Stimulated activated CD8-positive, alpha-beta memory T cell treated with anti-CD3 and anti-CD28 coated beads, Interleukin-7, amount 100 ng/mL, for 1 hour (primary cell): ENCODE data around the gene TSHZ1.
"Not testable (repeated sequence)": the region's sequence is repeated elsewhere in the genome, so short reads cannot be mapped to it uniquely, and the experiment has no call there.

Source experiments
- DNase-seq, 2 donors: peaks; one replicate each; pipeline ENCODE4 v3.0.0-alpha.2; 2020; ENCODE audit warnings: low read depth in 2 of 2

The TSHZ1 gene

DNA sequence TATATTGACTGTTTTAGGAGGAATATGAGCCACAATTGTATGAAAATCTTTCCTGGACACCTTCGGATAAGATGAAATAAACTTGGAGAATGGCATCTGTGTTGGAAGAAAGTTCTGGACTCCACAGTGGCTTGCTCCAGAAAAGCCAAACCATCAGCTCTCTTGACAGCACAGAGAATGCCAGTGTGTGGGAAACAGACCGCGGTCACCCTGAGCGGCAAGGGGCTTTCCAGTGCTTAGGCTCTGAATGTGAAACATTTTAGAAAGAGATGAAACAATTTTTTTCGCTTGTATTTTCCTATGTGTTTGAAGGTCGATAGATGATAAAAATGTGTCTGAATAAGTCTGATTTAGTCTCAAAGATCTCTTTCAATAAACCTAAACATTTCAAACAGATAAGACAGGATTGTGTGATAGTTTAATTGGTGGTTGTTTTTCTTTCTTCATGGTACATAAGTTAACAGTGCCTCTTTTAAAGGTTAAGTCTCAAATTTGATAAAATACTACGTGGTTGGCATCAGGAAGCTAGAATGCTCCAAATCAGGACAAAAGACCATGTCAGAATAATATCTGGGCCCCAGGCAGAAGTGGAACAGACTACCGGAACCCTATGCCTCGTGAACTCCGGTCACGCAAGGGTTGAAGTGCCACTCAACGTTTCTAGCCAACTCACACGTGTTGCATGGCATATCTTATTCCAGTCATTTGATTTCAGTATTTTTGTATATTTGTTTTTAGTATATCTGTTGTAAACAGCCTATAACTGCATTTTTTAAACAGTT, 30.6 kb upstream of the TSHZ1 start:
- no peak for DNase-seq

DNA sequence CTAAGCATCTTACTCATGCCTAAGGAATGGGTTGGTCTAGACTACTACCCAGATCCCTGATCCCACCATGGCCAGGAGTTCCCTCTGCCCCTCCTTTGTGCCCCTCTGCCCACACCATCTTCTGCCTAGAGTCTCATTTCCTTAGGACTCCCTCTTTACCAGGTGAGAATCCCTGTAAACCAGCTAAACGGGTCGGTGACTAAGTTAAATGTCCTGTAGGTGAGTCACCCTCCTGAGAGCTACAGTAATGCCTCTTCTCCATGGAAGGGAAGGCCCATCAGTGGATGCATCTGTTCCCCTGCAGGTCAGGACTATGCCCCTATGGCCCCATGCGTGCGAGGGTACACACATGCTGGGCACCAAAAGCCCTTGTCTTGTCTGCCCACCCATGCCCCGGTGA, 27.1 kb upstream of the TSHZ1 start:
- DNase-seq, result no peak

GRCh38 chr18:75183973-75184493, 26.6 kb upstream of the TSHZ1 start:
- DNase-seq, result no peak

DNA sequence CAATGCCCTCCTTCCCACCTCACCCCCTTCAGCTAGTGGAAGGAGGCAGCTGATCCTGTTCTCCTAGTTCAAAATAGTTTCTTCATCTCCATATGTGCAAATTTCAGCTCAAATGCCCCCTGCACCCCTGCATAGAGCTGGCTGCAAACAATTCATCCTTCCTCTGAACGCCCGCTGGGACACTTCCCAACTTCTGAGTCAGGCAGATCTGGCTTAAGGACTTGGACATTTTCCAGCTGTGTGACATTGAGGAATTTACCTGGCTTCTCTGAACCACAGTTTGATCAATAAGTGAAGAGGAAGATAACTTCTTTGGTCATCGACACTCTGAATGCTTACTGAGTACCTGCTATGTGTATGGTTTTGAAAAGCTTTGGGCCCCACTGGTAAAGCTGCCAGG, 25.1 kb upstream of the TSHZ1 start:
- DNase-seq, result no peak

DNA sequence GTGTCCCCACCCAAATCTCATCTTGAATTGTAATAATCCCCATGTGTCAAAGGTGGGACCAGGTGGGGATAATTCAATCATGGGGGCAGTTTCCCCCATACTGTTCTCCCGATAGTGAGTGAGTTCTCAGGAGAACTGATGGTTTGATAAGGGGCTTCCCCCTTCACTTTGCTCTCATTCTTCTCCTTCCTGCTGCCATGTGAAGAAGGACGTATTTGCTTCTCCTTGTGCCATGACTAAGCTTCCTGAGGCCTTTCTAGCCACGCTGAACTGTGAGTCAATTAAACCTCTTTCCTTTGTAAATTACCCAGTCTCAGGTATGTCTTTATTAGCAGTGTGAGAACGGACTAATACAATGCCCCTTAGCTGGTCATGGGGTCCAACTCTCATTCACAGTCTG, 22.9 kb upstream of the TSHZ1 start:
- not testable (repeated sequence) for DNase-seq

GRCh38 chr18:75189696-75190095, 20.9 kb upstream of the TSHZ1 start:
- DNase-seq, result no peak

- no peak for DNase-seq
Observed at GRCh38 chr18:75192899-75193298, 17.7 kb upstream of the TSHZ1 start.

- DNase-seq, result no peak
Observed at GRCh38 chr18:75198036-75198435, 12.6 kb upstream of the TSHZ1 start.

- DNase-seq, result no peak
Observed at GRCh38 chr18:75199327-75199726, 11.3 kb upstream of the TSHZ1 start.

DNA sequence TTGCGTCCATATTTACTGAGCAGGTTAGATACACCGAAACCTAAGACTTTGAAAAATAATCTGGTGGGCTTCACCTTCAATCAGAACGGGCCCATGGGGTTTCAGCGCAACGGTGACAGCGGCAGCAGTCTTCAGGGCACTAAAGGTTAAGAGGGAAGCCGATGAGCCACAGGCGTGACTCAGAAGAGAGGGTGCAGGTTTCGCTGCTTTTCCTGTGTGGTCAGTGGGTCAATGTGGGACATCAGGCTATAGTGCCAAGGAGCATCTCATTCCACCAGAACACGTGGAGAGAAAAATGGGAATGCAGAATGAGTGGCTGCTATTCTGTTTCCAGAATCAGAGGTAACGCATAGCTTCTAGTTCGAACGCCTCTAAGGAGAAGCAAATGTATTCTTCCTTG, 10.5 kb upstream of the TSHZ1 start:
- no peak for DNase-seq

GRCh38 chr18:75200605-75201280, 9.9 kb upstream of the TSHZ1 start:
- DNase-seq, result no peak

- no peak for DNase-seq
Observed at GRCh38 chr18:75201282-75202270, 9.0 kb upstream of the TSHZ1 start.

DNA sequence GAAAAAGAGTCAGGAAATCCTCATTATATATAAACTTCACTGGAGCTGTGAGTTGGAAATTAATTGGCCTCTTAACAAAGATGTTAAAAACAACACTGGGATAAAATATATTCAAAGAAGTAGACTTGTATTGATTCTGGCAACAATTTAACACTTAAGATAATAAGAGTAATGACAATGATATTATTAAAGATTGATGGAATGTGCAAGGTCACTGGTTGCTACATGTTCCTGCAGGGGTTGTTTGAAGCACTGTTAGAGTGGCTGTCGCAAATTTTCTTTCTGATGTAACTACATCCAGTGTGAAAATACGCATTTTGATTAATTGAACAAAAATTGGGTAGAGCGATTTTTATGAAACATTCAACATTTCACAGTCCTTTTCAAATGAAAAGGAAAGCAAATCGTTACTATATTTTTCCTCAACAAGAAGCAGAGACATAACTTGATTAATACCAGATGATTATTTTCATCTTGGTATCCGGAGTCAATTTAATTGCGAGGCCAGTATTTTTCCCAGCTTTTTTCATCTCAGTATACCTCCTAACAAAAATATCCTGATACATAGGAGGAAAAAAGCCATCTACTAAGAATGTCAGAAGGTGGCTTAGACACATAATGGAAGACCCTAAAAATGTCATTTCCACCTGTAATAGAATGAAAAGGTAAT, 7.8 kb upstream of the TSHZ1 start:
- DNase-seq, result no peak

DNA sequence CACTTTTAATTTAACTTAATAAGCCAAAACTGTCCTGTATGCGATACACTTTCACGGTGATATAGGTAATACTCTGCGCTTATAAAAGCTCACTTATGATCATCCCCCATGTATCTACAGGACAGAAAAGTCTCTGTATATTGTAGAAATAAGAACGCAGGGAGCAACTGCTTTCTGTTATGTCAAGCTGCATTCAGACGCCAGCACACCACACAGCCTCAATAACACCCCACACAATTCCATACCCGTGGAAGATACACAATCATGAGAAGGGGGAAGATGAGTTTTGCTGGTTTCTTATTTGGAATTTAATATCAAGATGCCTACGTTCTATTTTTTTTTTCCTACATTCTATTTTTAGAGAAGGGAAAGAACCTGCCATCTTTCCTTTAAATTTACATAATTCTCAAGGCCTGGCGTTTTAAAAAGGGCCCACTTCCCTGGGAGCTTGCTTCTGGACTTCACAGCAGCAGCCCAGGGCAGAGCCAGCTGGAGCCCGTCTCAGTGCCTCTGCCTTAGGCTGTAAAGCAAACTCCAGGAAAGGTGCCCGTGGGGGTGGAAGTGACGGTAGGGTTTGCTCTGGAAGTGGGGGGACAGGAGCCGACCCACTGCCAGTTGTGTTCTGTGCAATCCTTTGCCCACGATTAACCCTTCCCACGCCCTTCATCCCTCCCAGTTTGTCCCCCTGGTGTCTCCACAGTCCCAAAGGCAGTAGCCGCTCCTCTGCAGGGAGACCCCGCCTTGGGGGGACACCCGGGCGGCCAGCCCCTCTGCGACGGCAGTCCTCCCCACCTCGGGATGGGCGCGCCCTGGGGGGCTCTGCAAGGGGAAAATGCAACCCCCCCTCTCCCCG, 7.0 kb upstream of the TSHZ1 start:
- DNase-seq, result no peak

DNA sequence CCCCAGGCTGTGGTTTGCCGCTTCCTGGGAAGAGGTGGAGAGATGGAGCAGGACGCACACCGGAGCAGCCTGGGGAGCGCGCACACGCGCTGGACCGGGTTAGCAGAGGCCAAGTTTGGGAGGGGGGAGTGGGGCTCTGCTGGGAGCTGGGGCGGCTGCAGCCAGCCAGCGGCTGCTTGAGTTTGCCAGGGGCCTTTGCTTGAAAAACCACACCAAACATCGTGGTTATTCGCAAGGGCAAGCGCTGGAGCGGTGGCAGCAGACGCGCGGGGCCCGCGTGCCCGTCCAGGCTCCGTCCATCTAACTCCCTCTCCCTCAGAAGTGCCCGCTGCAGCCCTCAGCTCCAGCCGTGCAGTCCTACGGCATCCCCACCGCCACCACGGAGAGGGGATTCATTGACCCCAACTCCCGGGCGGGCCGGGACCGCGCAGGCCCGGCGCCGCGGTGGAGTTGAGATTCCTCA, 6.3 kb upstream of the TSHZ1 start:
- DNase-seq, result no peak

- DNase-seq, result no peak
Observed at GRCh38 chr18:75204732-75205513, 5.7 kb upstream of the TSHZ1 start.

DNA sequence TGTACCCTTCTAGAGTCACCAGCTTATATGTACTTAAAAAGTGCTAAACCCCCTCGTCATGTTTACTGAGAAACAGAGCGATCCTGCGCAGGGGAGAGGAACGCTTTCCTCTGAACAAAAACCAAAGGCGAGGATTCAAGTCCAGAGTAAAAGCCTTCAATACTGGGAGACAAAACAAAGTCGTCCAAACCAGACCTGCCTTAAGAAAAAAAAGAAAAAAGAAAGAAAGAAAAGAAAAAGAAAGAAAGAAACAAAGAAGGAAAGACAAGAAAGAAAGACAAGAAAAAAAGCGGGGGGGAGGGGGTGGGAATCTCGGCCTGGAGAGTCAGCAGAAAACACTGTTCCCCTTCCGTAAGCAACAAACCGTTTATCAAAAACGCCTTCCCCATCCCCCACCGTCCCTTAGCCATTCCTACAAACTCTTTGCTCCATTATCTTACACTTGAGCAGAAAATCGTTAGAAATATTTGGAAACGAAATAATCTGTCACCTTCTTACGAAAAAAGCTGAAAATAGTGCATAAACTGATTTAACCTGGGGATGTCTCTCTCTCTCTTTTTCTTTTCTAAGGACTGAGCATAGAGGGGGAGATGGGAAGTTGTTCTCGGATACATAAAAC, 5.0 kb upstream of the TSHZ1 start:
- no peak for DNase-seq

GRCh38 chr18:75206452-75207309, 3.9 kb upstream of the TSHZ1 start:
- DNase-seq, result no peak
